ENCODE measurements around the gene ZMYM4. TPM values are rescaled to one million over a fixed set of nuclear protein-coding genes. Genes with fewer than 3 reads are reported as not detected.
A peak's percentile ranks its signal among the peaks of the same experiment; 100 is the strongest.

Gene ZMYM4
- total RNA-seq, 1 donor from 2014 or later, result 46.4 TPM

- H3K4me1 Mint-ChIP-seq, result peaks cover 30% of the 10 kb centered on the region
- H3K36me3 Mint-ChIP-seq (ENCODE audit: low read depth), result peaks cover 35% of the 10 kb centered on the region
- H3K9me3 Mint-ChIP-seq, result no peaks in the 10 kb centered on the region
- H3K4me3 Mint-ChIP-seq, result no peak overlapping the region
- ChIA-PET CTCF (interaction anchor here (0.6 kb wide), 1 partner anchor 463 kb away, joined by 3 read pairs; no protein-coding TSS in a partner anchor), POLR2A (no interaction called here)
- H3K27ac Mint-ChIP-seq, result no peak overlapping the region
- intact Hi-C loops (cut with micrococcal nuclease), result no loop called here
- ATAC-seq (ENCODE audit: low read depth) (no peak), DNase-seq (no peak)
- TF ChIP-seq, protein P1, sequence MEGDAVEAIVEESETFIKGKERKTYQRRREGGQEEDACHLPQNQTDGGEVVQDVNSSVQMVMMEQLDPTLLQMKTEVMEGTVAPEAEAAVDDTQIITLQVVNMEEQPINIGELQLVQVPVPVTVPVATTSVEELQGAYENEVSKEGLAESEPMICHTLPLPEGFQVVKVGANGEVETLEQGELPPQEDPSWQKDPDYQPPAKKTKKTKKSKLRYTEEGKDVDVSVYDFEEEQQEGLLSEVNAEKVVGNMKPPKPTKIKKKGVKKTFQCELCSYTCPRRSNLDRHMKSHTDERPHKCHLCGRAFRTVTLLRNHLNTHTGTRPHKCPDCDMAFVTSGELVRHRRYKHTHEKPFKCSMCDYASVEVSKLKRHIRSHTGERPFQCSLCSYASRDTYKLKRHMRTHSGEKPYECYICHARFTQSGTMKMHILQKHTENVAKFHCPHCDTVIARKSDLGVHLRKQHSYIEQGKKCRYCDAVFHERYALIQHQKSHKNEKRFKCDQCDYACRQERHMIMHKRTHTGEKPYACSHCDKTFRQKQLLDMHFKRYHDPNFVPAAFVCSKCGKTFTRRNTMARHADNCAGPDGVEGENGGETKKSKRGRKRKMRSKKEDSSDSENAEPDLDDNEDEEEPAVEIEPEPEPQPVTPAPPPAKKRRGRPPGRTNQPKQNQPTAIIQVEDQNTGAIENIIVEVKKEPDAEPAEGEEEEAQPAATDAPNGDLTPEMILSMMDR (IDR thresholded peaks at IDR 0.05), result no peak
- H3K27me3 Mint-ChIP-seq, result no peaks in the 10 kb centered on the region
Observed at GRCh38 chr1:35361638-35362037, 93.1 kb downstream of the ZMYM4 start.

DNA sequence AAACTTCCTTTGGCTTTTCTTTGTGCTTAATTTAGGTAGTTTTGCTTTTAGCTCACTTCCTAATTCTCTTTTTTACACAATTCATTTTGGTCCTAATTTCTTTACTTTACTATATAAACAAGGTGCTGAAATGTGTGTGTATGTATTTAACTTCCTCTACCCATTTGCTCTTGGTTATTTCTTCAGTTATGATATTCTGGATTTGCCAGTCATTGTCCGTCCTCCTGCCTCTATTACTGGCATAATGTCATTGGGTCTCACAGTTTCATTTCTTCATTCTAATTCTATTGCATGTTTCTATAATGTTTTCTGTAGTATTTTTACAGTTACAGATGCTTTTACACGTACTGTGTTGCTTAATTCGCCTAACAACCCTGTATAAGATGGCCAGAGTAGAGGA lies 96.2 kb downstream of the ZMYM4 start:
- ATAC-seq (ENCODE audit: low read depth), result no peak
- TF ChIP-seq, protein P1 (IDR thresholded peaks at IDR 0.05), result no peak
- Mint-ChIP-seq H3K36me3 (ENCODE audit: low read depth) (peaks cover 32% of the 10 kb centered on the region), H3K9me3 (no peaks in the 10 kb centered on the region), H3K4me3 (no peak overlapping the region), H3K4me1 (peaks cover 30% of the 10 kb centered on the region), H3K27me3 (no peaks in the 10 kb centered on the region), H3K27ac (peak overlapping the region; percentile 43)
- intact Hi-C loops (cut with micrococcal nuclease), result no loop called here
- no peak for DNase-seq
- CTCF ChIA-PET, result no interaction called here
- POLR2A ChIA-PET, result interaction anchor here (0.9 kb wide), 1 partner anchor 97 kb away, joined by 3 read pairs; no protein-coding TSS in a partner anchor

- POLR2A ChIA-PET, result no interaction called here
- H3K9me3 Mint-ChIP-seq, result no peaks in the 10 kb centered on the region
- H3K4me1 Mint-ChIP-seq, result peaks cover 21% of the 10 kb centered on the region
- no peak overlapping the region for H3K27ac Mint-ChIP-seq
- TF ChIP-seq, protein P1 (IDR thresholded peaks at IDR 0.05), result no peak
- intact Hi-C loops (cut with micrococcal nuclease), result no loop called here
- ATAC-seq (ENCODE audit: low read depth) (no peak), DNase-seq (no peak)
- peaks cover 21% of the 10 kb centered on the region for H3K36me3 Mint-ChIP-seq (ENCODE audit: low read depth)
- H3K27me3 Mint-ChIP-seq, result no peaks in the 10 kb centered on the region
- no peak overlapping the region for H3K4me3 Mint-ChIP-seq
- CTCF ChIA-PET, result no interaction called here
Observed at GRCh38 chr1:35367914-35368313, 99.4 kb downstream of the ZMYM4 start.

- CTCF ChIA-PET, result no interaction called here
- Mint-ChIP-seq H3K4me1 (peaks cover 2% of the 10 kb centered on the region), H3K9me3 (no peaks in the 10 kb centered on the region), H3K36me3 (ENCODE audit: low read depth) (peaks cover 16% of the 10 kb centered on the region), H3K27ac (no peak overlapping the region), H3K4me3 (no peak overlapping the region), H3K27me3 (no peaks in the 10 kb centered on the region)
- intact Hi-C loops (cut with micrococcal nuclease), result no loop called here
- TF ChIP-seq, protein P1 (IDR thresholded peaks at IDR 0.05), result no peak
- POLR2A ChIA-PET, result interaction anchor here (0.6 kb wide), 1 partner anchor 399 kb away, joined by 8 read pairs; no protein-coding TSS in a partner anchor
- ATAC-seq (ENCODE audit: low read depth) (no peak), DNase-seq (no peak)
Observed at GRCh38 chr1:35369922-35370671, 101.6 kb downstream of the ZMYM4 start.

DNA sequence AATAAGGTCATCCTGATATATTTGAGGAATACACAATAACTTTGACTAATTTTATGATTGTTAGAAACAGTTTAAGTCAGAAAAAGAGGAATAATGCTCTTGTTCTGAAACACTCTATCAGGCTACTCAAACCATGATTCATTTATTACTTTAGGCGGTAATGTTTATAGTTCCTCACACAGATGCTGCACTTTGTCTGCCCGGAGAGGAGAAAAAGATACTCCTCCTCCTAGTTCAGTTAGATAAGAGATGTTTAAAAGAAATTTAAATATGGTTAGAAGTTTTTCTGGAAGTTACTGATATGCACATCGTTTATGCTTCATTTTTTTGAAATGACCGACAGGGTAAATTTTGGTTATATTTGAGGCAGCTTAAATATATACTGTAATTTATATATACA lies 103.0 kb downstream of the ZMYM4 start:
- Mint-ChIP-seq H3K27me3 (no peaks in the 10 kb centered on the region), H3K4me1 (no peaks in the 10 kb centered on the region), H3K4me3 (no peak overlapping the region), H3K36me3 (ENCODE audit: low read depth) (peaks cover 17% of the 10 kb centered on the region), H3K9me3 (no peaks in the 10 kb centered on the region), H3K27ac (no peak overlapping the region)
- CTCF ChIA-PET, result no interaction called here
- POLR2A ChIA-PET, result no interaction called here
- ATAC-seq (ENCODE audit: low read depth) (no peak), DNase-seq (no peak)
- intact Hi-C loops (cut with micrococcal nuclease), result no loop called here
- TF ChIP-seq, protein P1 (IDR thresholded peaks at IDR 0.05), result no peak
